Suprapubic skin (tissue), 4 donors: Measurements from ENCODE around the gene EPB41L2.

ENCODE experiments used
- EP300 ChIP-seq: sonication (generic); formaldehyde crosslinking; IDR thresholded peaks from one replicate; pipeline ENCODE4 v1.6.1; 2017; ENCODE audit warnings: antibody characterized with exemption
- POLR2A ChIP-seq, 2 donors: fragments of 450-650 bp; IDR thresholded peaks; one replicate each; pipeline ENCODE4 v1.6.1; 2017; ENCODE audit warnings: antibody characterized with exemption in 2 of 2, mild to moderate bottlenecking in 2 of 2, moderate library complexity in 2 of 2
- POLR2AphosphoS5 ChIP-seq, 3 donors: sonication (generic); formaldehyde crosslinking; IDR thresholded peaks; one replicate each; pipeline ENCODE4 v1.6.1; 2017; ENCODE audit warnings: antibody characterized with exemption in 3 of 3
- TF ChIP-seq, protein P1 (sequence below), 2 donors: fragments of 200-600 bp in 1 of 2; fragments of 450-650 bp in 1 of 2; sonication (generic) in 1 of 2; IDR thresholded peaks; one replicate each; pipeline ENCODE4 v1.5.1; 2016 to 2019; ENCODE audit warnings: antibody characterized with exemption in 2 of 2, mild to moderate bottlenecking in 1 of 2, moderate library complexity in 1 of 2

DNA sequence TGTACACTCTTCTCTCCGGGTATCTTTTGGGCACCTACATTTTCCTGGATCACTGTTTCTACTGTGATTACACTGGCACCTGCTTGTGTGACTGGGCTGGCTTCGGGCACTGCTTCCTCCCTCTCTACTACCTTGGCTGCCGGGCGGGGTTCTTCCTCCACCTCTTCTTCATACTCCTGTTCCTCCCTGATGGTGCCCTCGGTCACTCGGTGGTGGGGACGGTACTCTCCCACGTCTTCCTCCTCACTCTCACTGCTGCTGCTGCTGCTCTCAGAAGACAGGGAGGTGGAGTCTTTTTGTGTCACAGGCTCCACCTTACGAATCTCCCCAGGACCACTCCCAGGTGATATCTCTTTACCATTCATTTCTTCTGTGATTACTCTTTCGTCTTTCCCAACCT, 193.4 kb downstream of the EPB41L2 start:
- TF ChIP-seq, protein P1, sequence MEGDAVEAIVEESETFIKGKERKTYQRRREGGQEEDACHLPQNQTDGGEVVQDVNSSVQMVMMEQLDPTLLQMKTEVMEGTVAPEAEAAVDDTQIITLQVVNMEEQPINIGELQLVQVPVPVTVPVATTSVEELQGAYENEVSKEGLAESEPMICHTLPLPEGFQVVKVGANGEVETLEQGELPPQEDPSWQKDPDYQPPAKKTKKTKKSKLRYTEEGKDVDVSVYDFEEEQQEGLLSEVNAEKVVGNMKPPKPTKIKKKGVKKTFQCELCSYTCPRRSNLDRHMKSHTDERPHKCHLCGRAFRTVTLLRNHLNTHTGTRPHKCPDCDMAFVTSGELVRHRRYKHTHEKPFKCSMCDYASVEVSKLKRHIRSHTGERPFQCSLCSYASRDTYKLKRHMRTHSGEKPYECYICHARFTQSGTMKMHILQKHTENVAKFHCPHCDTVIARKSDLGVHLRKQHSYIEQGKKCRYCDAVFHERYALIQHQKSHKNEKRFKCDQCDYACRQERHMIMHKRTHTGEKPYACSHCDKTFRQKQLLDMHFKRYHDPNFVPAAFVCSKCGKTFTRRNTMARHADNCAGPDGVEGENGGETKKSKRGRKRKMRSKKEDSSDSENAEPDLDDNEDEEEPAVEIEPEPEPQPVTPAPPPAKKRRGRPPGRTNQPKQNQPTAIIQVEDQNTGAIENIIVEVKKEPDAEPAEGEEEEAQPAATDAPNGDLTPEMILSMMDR (IDR thresholded peaks at IDR 0.05), result no peak
- no peak for TF ChIP-seq POLR2AphosphoS5 (IDR thresholded peaks at IDR 0.05)
- TF ChIP-seq POLR2A (IDR thresholded peaks at IDR 0.05), result no peak
- TF ChIP-seq EP300, result no peak
